Measurements from ENCODE around the gene CLDN1. TPM values are rescaled to one million over a fixed set of nuclear protein-coding genes. Genes with fewer than 3 reads are reported as not detected.

The CLDN1 gene
- total RNA-seq, 1 experiment from 2014 or later = 38.9 TPM

DNA sequence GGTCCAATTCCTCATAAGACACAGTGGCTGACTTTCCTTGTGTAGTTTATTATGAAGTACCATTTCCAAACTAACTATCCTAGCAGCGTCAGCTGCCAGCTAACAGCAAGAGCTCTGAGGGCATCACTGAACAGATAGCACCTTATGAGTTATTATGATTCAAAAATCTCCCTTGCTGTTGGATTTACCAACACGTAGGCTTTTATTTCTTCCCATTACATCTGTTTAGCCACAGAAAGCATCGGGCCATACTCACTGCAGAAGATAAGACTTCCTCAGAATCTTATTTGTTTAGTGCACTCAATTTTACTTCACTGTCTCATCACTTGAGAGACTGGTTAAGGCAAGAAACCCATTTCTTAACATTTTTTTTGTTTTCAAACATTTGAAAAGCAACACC lies 16.2 kb downstream of the CLDN1 start:
- ChIA-PET CTCF (interaction anchor here (1.8 kb wide), 1 partner anchor 16 kb away, joined by 27 read pairs; the partner anchor contains the start of gene CLDN1), POLR2A (interaction anchor here (1.8 kb wide), 1 partner anchor 16 kb away, joined by 14 read pairs; the partner anchor contains the start of gene CLDN1)
- Mint-ChIP-seq H3K27ac (ENCODE audit: unreplicated experiment) (peak overlapping the region; percentile 79), H3K9me3 (ENCODE audit: unreplicated experiment) (peaks cover 10% of the 10 kb centered on the region), H3K36me3 (ENCODE audit: insufficient read depth, unreplicated experiment) (peaks cover 13% of the 10 kb centered on the region), H3K4me1 (ENCODE audit: low read depth, unreplicated experiment) (peaks cover 15% of the 10 kb centered on the region), H3K4me3 (ENCODE audit: unreplicated experiment) (peak overlapping the region; percentile 45), H3K27me3 (ENCODE audit: insufficient read depth, unreplicated experiment) (no peaks in the 10 kb centered on the region)
- Histone ChIP-seq H3K4me3 (ENCODE audit: low read depth, low read length) (no peak overlapping the region), H3K9me3 (no peaks in the 10 kb centered on the region), H3K27me3 (replicated peaks; ENCODE audit: control insufficient read depth, insufficient read depth, low read length) (no peaks in the 10 kb centered on the region), H3K4me1 (peaks cover 62% of the 10 kb centered on the region), H3K36me3 (ENCODE audit: control insufficient read depth, insufficient read depth, low read length) (peaks cover 5% of the 10 kb centered on the region)
- TF ChIP-seq, protein P1, sequence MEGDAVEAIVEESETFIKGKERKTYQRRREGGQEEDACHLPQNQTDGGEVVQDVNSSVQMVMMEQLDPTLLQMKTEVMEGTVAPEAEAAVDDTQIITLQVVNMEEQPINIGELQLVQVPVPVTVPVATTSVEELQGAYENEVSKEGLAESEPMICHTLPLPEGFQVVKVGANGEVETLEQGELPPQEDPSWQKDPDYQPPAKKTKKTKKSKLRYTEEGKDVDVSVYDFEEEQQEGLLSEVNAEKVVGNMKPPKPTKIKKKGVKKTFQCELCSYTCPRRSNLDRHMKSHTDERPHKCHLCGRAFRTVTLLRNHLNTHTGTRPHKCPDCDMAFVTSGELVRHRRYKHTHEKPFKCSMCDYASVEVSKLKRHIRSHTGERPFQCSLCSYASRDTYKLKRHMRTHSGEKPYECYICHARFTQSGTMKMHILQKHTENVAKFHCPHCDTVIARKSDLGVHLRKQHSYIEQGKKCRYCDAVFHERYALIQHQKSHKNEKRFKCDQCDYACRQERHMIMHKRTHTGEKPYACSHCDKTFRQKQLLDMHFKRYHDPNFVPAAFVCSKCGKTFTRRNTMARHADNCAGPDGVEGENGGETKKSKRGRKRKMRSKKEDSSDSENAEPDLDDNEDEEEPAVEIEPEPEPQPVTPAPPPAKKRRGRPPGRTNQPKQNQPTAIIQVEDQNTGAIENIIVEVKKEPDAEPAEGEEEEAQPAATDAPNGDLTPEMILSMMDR (IDR thresholded peaks at IDR 0.05; ENCODE audit: insufficient read depth in 1 of 2, low read depth in 1 of 2, low read length in 1 of 2, severe bottlenecking in 1 of 2, unreplicated experiment in 1 of 2) = no peak
- intact Hi-C loops (cut with micrococcal nuclease; ENCODE audit: unreplicated experiment) = loop anchor here (5.0 kb wide), 3 partner anchors 34 to 189 kb away; no protein-coding TSS in a partner anchor
- DNase-seq = no peak
- BruUV-seq (replicated peaks) = no TSS peak

- H3K9me3 Mint-ChIP-seq (ENCODE audit: unreplicated experiment) = peaks cover 10% of the 10 kb centered on the region
- H3K4me3 Mint-ChIP-seq (ENCODE audit: unreplicated experiment) = no peak overlapping the region
- H3K27ac Mint-ChIP-seq (ENCODE audit: unreplicated experiment) = no peak overlapping the region
- TF ChIP-seq, protein P1 (IDR thresholded peaks at IDR 0.05; ENCODE audit: insufficient read depth in 1 of 2, low read depth in 1 of 2, low read length in 1 of 2, severe bottlenecking in 1 of 2, unreplicated experiment in 1 of 2) = no peak
- Histone ChIP-seq H3K36me3 (ENCODE audit: control insufficient read depth, insufficient read depth, low read length) (peaks cover 5% of the 10 kb centered on the region), H3K9me3 (no peaks in the 10 kb centered on the region), H3K27me3 (replicated peaks; ENCODE audit: control insufficient read depth, insufficient read depth, low read length) (no peaks in the 10 kb centered on the region), H3K4me3 (ENCODE audit: low read depth, low read length) (no peak overlapping the region), H3K4me1 (peaks cover 62% of the 10 kb centered on the region)
- intact Hi-C loops (cut with micrococcal nuclease; ENCODE audit: unreplicated experiment) = loop anchor here (5.0 kb wide), 3 partner anchors 33 to 188 kb away; no protein-coding TSS in a partner anchor
- BruUV-seq (replicated peaks) = no TSS peak
- H3K4me1 Mint-ChIP-seq (ENCODE audit: low read depth, unreplicated experiment) = peaks cover 15% of the 10 kb centered on the region
- peaks cover 14% of the 10 kb centered on the region for H3K36me3 Mint-ChIP-seq (ENCODE audit: insufficient read depth, unreplicated experiment)
- no peaks in the 10 kb centered on the region for H3K27me3 Mint-ChIP-seq (ENCODE audit: insufficient read depth, unreplicated experiment)
- DNase-seq = no peak
- CTCF ChIA-PET = no interaction called here
- POLR2A ChIA-PET = no interaction called here
Measured at GRCh38 chr3:190305406-190305805, 16.8 kb downstream of the CLDN1 start.

GRCh38 chr3:190303884-190304283 lies 18.4 kb downstream of the CLDN1 start:
- no peak overlapping the region for H3K27ac Mint-ChIP-seq (ENCODE audit: unreplicated experiment)
- CTCF ChIA-PET = no interaction called here

More at GRCh38 chr3:190303884-190304283, 18.4 kb downstream of the CLDN1 start:
- TF ChIP-seq, protein P1 (IDR thresholded peaks at IDR 0.05; ENCODE audit: insufficient read depth in 1 of 2, low read depth in 1 of 2, low read length in 1 of 2, severe bottlenecking in 1 of 2, unreplicated experiment in 1 of 2) = no peak
- DNase-seq = no peak
- intact Hi-C loops (cut with micrococcal nuclease; ENCODE audit: unreplicated experiment) = no loop called here
- POLR2A ChIA-PET = no interaction called here
- H3K9me3 Mint-ChIP-seq (ENCODE audit: unreplicated experiment) = peaks cover 10% of the 10 kb centered on the region
- Histone ChIP-seq H3K4me1 (peaks cover 51% of the 10 kb centered on the region), H3K36me3 (ENCODE audit: control insufficient read depth, insufficient read depth, low read length) (peaks cover 2% of the 10 kb centered on the region), H3K4me3 (ENCODE audit: low read depth, low read length) (no peak overlapping the region), H3K9me3 (no peaks in the 10 kb centered on the region), H3K27me3 (replicated peaks; ENCODE audit: control insufficient read depth, insufficient read depth, low read length) (no peaks in the 10 kb centered on the region)
- H3K27me3 Mint-ChIP-seq (ENCODE audit: insufficient read depth, unreplicated experiment) = no peaks in the 10 kb centered on the region
- peaks cover 9% of the 10 kb centered on the region for H3K36me3 Mint-ChIP-seq (ENCODE audit: insufficient read depth, unreplicated experiment)
- no TSS peak for BruUV-seq (replicated peaks)
- no peak overlapping the region for H3K4me3 Mint-ChIP-seq (ENCODE audit: unreplicated experiment)
- peaks cover 22% of the 10 kb centered on the region for H3K4me1 Mint-ChIP-seq (ENCODE audit: low read depth, unreplicated experiment)
